ENCODE data around the gene GSE1. TPM values are rescaled to one million over a fixed set of nuclear protein-coding genes. Genes with fewer than 3 reads are reported as not detected.

Gene GSE1
- total RNA-seq, 6 experiments from 2014 or later: 49.2 to 62.3 (median 58.1) TPM

DNA sequence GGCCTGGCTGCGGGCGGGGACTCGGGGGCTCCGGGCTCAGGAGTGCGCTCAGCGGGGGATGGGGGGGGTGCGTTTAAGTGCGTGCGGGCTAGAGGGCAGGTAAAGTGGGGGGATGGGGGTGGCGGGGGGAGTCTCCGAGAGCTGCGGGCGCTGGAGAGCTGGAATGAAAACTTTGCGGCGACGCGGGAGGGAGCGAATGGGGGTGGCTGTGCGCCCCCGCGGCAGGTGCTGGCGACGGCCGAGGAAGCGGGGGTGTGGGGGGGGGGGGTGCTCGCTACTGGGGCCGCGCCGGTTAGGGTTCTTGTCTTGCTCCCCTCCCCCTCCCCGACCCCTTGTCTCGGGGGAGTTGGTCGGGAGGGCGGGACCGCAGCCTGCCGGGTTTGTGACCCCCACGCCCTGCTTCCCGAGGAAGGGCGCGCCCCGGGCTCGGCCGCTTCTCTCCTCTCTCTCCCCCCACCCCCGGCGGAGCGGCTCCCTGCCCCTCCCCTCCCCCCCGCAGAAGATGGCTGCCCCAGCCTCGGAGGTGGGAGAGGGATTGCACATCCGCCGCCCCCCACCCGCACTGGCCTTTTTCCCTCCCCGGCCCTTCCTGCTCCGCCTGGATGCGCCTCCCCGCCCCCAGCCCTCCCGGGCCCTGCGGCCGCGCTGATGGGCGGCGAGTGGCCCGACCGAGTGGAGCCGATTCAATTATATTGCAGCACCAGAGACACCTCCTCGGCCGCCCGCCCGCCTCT lies 649 bp downstream of the GSE1 start:
- peak; percentile 24 for DNase-seq
- TF ChIP-seq, protein P1, sequence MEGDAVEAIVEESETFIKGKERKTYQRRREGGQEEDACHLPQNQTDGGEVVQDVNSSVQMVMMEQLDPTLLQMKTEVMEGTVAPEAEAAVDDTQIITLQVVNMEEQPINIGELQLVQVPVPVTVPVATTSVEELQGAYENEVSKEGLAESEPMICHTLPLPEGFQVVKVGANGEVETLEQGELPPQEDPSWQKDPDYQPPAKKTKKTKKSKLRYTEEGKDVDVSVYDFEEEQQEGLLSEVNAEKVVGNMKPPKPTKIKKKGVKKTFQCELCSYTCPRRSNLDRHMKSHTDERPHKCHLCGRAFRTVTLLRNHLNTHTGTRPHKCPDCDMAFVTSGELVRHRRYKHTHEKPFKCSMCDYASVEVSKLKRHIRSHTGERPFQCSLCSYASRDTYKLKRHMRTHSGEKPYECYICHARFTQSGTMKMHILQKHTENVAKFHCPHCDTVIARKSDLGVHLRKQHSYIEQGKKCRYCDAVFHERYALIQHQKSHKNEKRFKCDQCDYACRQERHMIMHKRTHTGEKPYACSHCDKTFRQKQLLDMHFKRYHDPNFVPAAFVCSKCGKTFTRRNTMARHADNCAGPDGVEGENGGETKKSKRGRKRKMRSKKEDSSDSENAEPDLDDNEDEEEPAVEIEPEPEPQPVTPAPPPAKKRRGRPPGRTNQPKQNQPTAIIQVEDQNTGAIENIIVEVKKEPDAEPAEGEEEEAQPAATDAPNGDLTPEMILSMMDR (IDR thresholded peaks at IDR 0.05): no peak
- H3K9me3 Mint-ChIP-seq: no peaks in the 10 kb centered on the region
- H3K27me3 Mint-ChIP-seq (ENCODE audit: insufficient read depth): peaks cover 5% of the 10 kb centered on the region
- no peak overlapping the region for H3K27ac Mint-ChIP-seq
- H3K36me3 Mint-ChIP-seq (ENCODE audit: low read depth): no peaks in the 10 kb centered on the region
- peak overlapping the region; percentile 76; the same call in 1 of the 2 replicates for H3K4me3 Mint-ChIP-seq
- H3K4me1 Mint-ChIP-seq (ENCODE audit: low read depth): peaks cover 23% of the 10 kb centered on the region

GRCh38 chr16:85614338-85615013 lies 1.4 kb downstream of the GSE1 start:
- H3K9me3 Mint-ChIP-seq: no peaks in the 10 kb centered on the region
- TF ChIP-seq, protein P1 (IDR thresholded peaks at IDR 0.05): no peak
- peaks cover 19% of the 10 kb centered on the region for H3K4me1 Mint-ChIP-seq (ENCODE audit: low read depth)
- no peak for DNase-seq
- no peak overlapping the region for H3K27ac Mint-ChIP-seq
- no peak overlapping the region; the same call in 1 of the 2 replicates for H3K4me3 Mint-ChIP-seq
- H3K36me3 Mint-ChIP-seq (ENCODE audit: low read depth): no peaks in the 10 kb centered on the region
- H3K27me3 Mint-ChIP-seq (ENCODE audit: insufficient read depth): peaks cover 5% of the 10 kb centered on the region

DNA sequence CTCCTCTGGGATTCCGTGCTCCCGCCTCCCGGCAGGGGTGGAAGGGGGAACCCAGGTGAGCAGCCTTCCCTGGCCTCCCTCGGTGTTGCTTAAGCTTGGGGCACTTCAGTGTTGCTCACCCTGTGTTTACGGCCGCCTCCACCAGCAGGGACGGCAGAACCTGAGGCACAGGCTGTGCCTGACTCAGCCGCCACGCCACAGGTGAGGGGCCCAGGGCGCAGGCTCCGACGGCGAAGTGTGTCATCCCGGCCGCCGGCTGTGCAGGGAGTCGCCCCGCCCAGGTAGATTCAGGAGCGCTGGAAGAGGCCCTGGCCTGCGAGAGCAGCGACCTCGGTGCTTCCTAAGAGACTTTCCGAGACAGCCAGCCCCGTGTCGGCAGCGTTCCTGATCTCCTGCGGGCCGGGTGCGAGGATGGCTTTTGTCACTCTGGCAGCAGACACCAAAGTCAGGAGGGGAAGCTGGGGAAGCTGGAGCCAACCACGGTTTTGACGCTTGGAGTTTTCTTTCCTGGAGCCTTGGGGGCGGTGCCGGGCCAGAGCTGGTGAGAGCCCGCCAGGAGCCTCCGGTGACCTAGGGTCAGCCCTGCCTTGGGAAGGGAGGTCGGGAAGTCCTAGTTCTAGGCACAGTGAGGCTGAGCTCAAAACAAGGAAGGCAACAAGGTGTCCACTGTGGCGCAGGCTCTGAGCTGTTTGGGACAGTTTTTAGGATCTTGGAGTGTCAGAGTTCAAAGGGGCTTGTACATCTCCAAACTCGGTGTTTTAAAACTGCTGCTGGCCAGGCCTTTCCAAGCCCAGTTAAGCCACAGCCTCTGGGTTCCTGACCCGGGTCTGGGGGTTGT lies 2.1 kb downstream of the GSE1 start:
- DNase-seq: no peak
- TF ChIP-seq, protein P1 (IDR thresholded peaks at IDR 0.05): no peak
- H3K27ac Mint-ChIP-seq: no peak overlapping the region
- H3K4me3 Mint-ChIP-seq: no peak overlapping the region
- H3K9me3 Mint-ChIP-seq: no peaks in the 10 kb centered on the region
- H3K27me3 Mint-ChIP-seq (ENCODE audit: insufficient read depth): peaks cover 4% of the 10 kb centered on the region
- H3K4me1 Mint-ChIP-seq (ENCODE audit: low read depth): peaks cover 12% of the 10 kb centered on the region
- H3K36me3 Mint-ChIP-seq (ENCODE audit: low read depth): no peaks in the 10 kb centered on the region

GRCh38 chr16:85615852-85616606 lies 2.9 kb downstream of the GSE1 start:
- H3K27me3 Mint-ChIP-seq (ENCODE audit: insufficient read depth): peaks cover 4% of the 10 kb centered on the region; the same call in 1 of the 2 replicates
- peaks cover 6% of the 10 kb centered on the region; the same call in 1 of the 2 replicates for H3K36me3 Mint-ChIP-seq (ENCODE audit: low read depth)
- no peak overlapping the region for H3K4me3 Mint-ChIP-seq
- H3K9me3 Mint-ChIP-seq: no peaks in the 10 kb centered on the region
- peaks cover 5% of the 10 kb centered on the region; the same call in 1 of the 2 replicates for H3K4me1 Mint-ChIP-seq (ENCODE audit: low read depth)
- H3K27ac Mint-ChIP-seq: no peak overlapping the region
- DNase-seq: peak; percentile 50
- TF ChIP-seq, protein P1 (IDR thresholded peaks at IDR 0.05): peak; percentile 97

Measured in HFFc6 (cell line).